CD4-positive, alpha-beta T cell treated with Interleukin-15 for 4 hours (primary cell): ENCODE results near the gene KLK11.

ENCODE experiments used
- DNase-seq: peaks from one replicate; pipeline ENCODE4 v3.0.0-alpha.2; 2020; ENCODE audit warnings: low spot score

The KLK11 gene

GRCh38 chr19:51026554-51026831, at the start of gene KLK11:
Gene KLK11 (minus strand): TSS chr19:51026616. CDS start chr19:51025631, 985 bp downstream.
- no peak for DNase-seq

- no peak for DNase-seq
Observed at GRCh38 chr19:51075998-51076397, 49.6 kb upstream of the KLK11 start.

- no peak for DNase-seq
Observed at GRCh38 chr19:51071095-51071405, 44.6 kb upstream of the KLK11 start.

GRCh38 chr19:51070334-51071094, 44.1 kb upstream of the KLK11 start:
- DNase-seq = no peak

- DNase-seq = no peak
Observed at GRCh38 chr19:51066393-51067186, 40.2 kb upstream of the KLK11 start.

- no peak for DNase-seq
Observed at GRCh38 chr19:51065221-51065960, 39.0 kb upstream of the KLK11 start.

- no peak for DNase-seq
Observed at GRCh38 chr19:51064534-51065220, 38.3 kb upstream of the KLK11 start, which contains the start of gene KLK13. Gene KLK13 (minus strand): TSS chr19:51065092. CDS start chr19:51065067, 25 bp downstream.

- no peak for DNase-seq
Observed at GRCh38 chr19:51063664-51064063, 37.2 kb upstream of the KLK11 start.

GRCh38 chr19:51060973-51061372, 34.6 kb upstream of the KLK11 start:
- no peak for DNase-seq

GRCh38 chr19:51060336-51060735, 33.9 kb upstream of the KLK11 start:
- no peak for DNase-seq

- no peak for DNase-seq
Observed at GRCh38 chr19:51059715-51060114, 33.3 kb upstream of the KLK11 start.

- no peak for DNase-seq
Observed at GRCh38 chr19:51055866-51056265, 29.4 kb upstream of the KLK11 start.

- DNase-seq = no peak
Observed at GRCh38 chr19:51047031-51047335, 20.6 kb upstream of the KLK11 start.

GRCh38 chr19:51044327-51044726, 17.9 kb upstream of the KLK11 start:
- DNase-seq = no peak

GRCh38 chr19:51043497-51043896, 17.1 kb upstream of the KLK11 start:
- no peak for DNase-seq

- no peak for DNase-seq
Observed at GRCh38 chr19:51040151-51040550, 13.7 kb upstream of the KLK11 start.

- DNase-seq = no peak
Observed at GRCh38 chr19:51036519-51036918, 10.1 kb upstream of the KLK11 start.

- no peak for DNase-seq
Observed at GRCh38 chr19:51034704-51035103, 8.3 kb upstream of the KLK11 start, which contains the start of gene KLK12. Gene KLK12 (minus strand): TSS chr19:51035002. CDS start chr19:51034621, 381 bp downstream.

GRCh38 chr19:51031880-51032225, 5.4 kb upstream of the KLK11 start:
- DNase-seq = no peak

GRCh38 chr19:51031220-51031879, 4.9 kb upstream of the KLK11 start:
- DNase-seq = no peak

- DNase-seq = no peak
Observed at GRCh38 chr19:51030631-51031030, 4.2 kb upstream of the KLK11 start.

- DNase-seq = no peak
Observed at GRCh38 chr19:51029718-51030117, 3.3 kb upstream of the KLK11 start.
